Heart right ventricle (tissue), 16 donors: ENCODE data around the gene SH3GLB1. TPM values are rescaled to one million over a fixed set of nuclear protein-coding genes. Genes with fewer than 3 reads are reported as not detected.

Experiments used
- ATAC-seq, 8 donors: fragments of 200-7000 bp; cut with Tn5 transposase; one replicate each; pipeline ENCODE4 v1.9.1; 2020; ENCODE audit warnings: mild to moderate bottlenecking in 8 of 8, moderate library complexity in 8 of 8, moderate number of reproducible peaks in 1 of 8
- DNase-seq, 2 donors: peaks; one replicate each; pipeline ENCODE4 v3.0.0-alpha.2; 2020
- H3K27ac ChIP-seq, 10 donors: fragments of 200-600 bp; sonication (generic) in 2 of 10; one replicate each; pipeline versions ENCODE4 v1.5.0 to v1.8.0; 2020 to 2022; ENCODE audit warnings: mild to moderate bottlenecking in 3 of 10
- H3K27me3 ChIP-seq, 7 donors: fragments of 200-600 bp; one replicate each; pipeline ENCODE4 v1.8.0; 2021 to 2022; ENCODE audit warnings: mild to moderate bottlenecking in 2 of 7
- H3K36me3 ChIP-seq, 9 donors: fragments of 200-600 bp; sonication (generic) in 1 of 9; one replicate each; pipeline versions ENCODE4 v1.5.0 to v1.8.0; 2020 to 2022; ENCODE audit warnings: mild to moderate bottlenecking in 2 of 9
- H3K4me1 ChIP-seq, 9 donors: fragments of 200-600 bp; sonication (generic) in 1 of 9; one replicate each; pipeline versions ENCODE4 v1.5.0 to v1.8.0; 2020 to 2022; ENCODE audit warnings: mild to moderate bottlenecking in 4 of 9
- H3K4me3 ChIP-seq, 10 donors: fragments of 200-600 bp; sonication (generic) in 2 of 10; one replicate each; pipeline versions ENCODE4 v1.5.0 to v1.8.0; 2020 to 2022; ENCODE audit warnings: mild to moderate bottlenecking in 7 of 10, moderate library complexity in 2 of 10
- H3K9me3 ChIP-seq, 11 donors: fragments of 200-600 bp in 10 of 11; sonication (generic) in 2 of 11; one replicate each; pipeline versions ENCODE4 v1.5.0 to v1.8.0; 2013 to 2022; ENCODE audit warnings: mild to moderate bottlenecking in 2 of 11, control low read depth in 1 of 11, moderate library complexity in 1 of 11
- WGBS, 2 donors: extraction: QIAGEN DNeasy Blood & Tissue Kit; methylation state at CpG; one replicate each; pipeline ENCODE4 v1.1.7; 2013; ENCODE audit warnings: inconsistent platforms in 1 of 2; 5-methylcytosine and 5-hydroxymethylcytosine counted together
- intact Hi-C, 10 donors: fragments of 100-400 bp; cut with DNase I; formaldehyde crosslinking; loops; one replicate each; pipeline versions ENCODE4 v1.11.1 to v1.14.2; 2022
- polyA plus RNA-seq, 2 donors: library from polyadenylated mRNA; stranded (reverse); fragments of 200-250 nt; gene quantifications; one replicate each; pipeline ENCODE4 v1.2.3, GENCODE V29; 2013
- total RNA-seq, 10 donors: library from RNA; stranded (reverse); fragmentation: NEBNext Ultra II Directional in 3 of 10; extraction: Animal tissue kit (Norgen Biotek cat#: 25700) in 3 of 10; gene quantifications; one replicate each; pipeline versions ENCODE4 v1.2.1 to v1.2.4, GENCODE V29; 2021 to 2023
- TF ChIP-seq, protein P1 (sequence below), 9 donors: fragments of 200-600 bp; sonication (generic) in 2 of 9; IDR thresholded peaks; one replicate each; pipeline versions ENCODE4 v1.5.0 to v1.8.0; 2021 to 2022; ENCODE audit warnings: antibody characterized with exemption in 9 of 9, mild to moderate bottlenecking in 5 of 9, moderate library complexity in 1 of 9
- donor health status: Arrhythmogenic right ventricular cardiomyopathy.
- donor health status: ischemic (EF 13 %, LVEDD 7.1; RV severe dilation, severe dysfunction).
- donor health status: healthy with polysubstance abuse.
- donor health status: DM: no; HTN: yes; CAD: no.
- donor health status: DM: no; HTN: no; CAD: no.
- donor health status: ischemic (EF 25% LVEDD 6.9; RV normal size, moderate dysfunction).
- donor health status: ischemic (EF 25% LVEDD 5.7; RV mildly dilated, moderate dysfunction).
- donor health status: healthy.
- donor health status: DM: yes; HTN: yes; CAD: no.
- donor health status: Ischemic cardiomyopathy.
- donor health status: ischemic (EF 35%, LVEDD 5.7; RV mildly dilated, moderate dysfunction).
- donor health status: nonischemic (EF 11% LVEDD 7.7; RV severe dilation, severe dysfunction).
- donor health status: DM: yes; HTN: yes; CAD: no.
- donor health status: PGD.
- donor health status: ischemic (EF 29% LVEDD 5.4; RV normal size, mild dysfunction).
- donor health status: nonischemic (EF 23%, LVEDD 6.1; RV moderate dilation, normal function).

Gene SH3GLB1
- total and polyA plus RNA-seq, 12 donors = 20.4 to 160 (median 123) TPM

DNA sequence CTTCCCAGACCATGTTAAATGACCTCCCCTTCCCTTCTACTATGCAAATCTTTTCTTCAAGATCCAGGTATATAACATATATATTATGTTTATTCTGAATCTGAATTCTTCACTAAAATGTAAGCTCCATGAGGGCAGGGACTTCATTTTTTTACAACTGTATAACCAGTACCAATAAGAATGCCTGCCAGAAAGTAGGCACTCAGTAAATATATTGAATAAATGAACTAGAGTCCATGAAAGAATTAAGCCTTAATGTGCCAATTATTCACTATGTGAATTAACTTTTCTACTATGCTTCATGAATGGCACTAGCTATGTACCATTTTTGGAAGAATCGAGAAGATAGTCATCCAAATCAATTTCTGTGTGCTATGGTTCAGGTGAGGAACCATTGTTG, 60.1 kb downstream of the SH3GLB1 start:
- no peak for DNase-seq
- TF ChIP-seq, protein P1, sequence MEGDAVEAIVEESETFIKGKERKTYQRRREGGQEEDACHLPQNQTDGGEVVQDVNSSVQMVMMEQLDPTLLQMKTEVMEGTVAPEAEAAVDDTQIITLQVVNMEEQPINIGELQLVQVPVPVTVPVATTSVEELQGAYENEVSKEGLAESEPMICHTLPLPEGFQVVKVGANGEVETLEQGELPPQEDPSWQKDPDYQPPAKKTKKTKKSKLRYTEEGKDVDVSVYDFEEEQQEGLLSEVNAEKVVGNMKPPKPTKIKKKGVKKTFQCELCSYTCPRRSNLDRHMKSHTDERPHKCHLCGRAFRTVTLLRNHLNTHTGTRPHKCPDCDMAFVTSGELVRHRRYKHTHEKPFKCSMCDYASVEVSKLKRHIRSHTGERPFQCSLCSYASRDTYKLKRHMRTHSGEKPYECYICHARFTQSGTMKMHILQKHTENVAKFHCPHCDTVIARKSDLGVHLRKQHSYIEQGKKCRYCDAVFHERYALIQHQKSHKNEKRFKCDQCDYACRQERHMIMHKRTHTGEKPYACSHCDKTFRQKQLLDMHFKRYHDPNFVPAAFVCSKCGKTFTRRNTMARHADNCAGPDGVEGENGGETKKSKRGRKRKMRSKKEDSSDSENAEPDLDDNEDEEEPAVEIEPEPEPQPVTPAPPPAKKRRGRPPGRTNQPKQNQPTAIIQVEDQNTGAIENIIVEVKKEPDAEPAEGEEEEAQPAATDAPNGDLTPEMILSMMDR (IDR thresholded peaks at IDR 0.05) = no peak
- WGBS, 2 donors = 87 to 94% methylated on average over 1 of the region's 1 CpG
- Histone ChIP-seq H3K36me3 (no peaks in the 10 kb centered on the region), H3K4me1 (peaks cover 0 to 7% (median 0%) of the 10 kb centered on the region in 9 donors), H3K27ac (no peak overlapping the region), H3K9me3 (peaks cover 0 to 11% (median 4%) of the 10 kb centered on the region in 11 donors), H3K27me3 (no peaks in the 10 kb centered on the region), H3K4me3 (no peak overlapping the region)
- no peak for ATAC-seq
- intact Hi-C loops = no loop called here

DNA sequence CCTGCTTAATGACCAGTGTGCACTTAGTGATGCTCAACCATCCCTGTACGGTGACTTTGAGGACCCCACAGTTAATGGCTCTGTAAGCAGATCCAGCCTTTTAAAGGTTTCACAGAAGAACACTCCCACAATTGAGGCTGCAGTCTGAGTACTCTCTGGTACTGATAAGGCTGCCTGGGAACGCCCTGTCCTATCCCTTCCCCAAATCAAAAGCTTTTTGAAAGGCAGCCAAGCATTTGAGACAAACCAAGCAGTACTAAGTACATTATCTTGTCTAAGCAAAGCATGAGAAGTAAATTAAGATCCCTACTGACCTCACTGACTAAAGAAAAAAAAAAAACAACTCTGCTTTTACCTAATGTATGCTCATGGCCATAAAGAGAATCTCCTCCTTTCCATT, 60.7 kb downstream of the SH3GLB1 start:
- DNase-seq (no peak), ATAC-seq (peak in 4 of 8 donors; percentile 21 to 80 (median 60))
- Histone ChIP-seq H3K4me3 (no peak overlapping the region), H3K36me3 (no peaks in the 10 kb centered on the region), H3K4me1 (peaks cover 0 to 7% (median 0%) of the 10 kb centered on the region in 9 donors), H3K27me3 (no peaks in the 10 kb centered on the region), H3K27ac (no peak overlapping the region), H3K9me3 (peaks cover 0 to 10% (median 4%) of the 10 kb centered on the region in 11 donors)
- intact Hi-C loops = no loop called here
- WGBS, 2 donors = 18 to 21% methylated on average over 2 of the region's 2 CpGs
- TF ChIP-seq, protein P1 (IDR thresholded peaks at IDR 0.05) = no peak

DNA sequence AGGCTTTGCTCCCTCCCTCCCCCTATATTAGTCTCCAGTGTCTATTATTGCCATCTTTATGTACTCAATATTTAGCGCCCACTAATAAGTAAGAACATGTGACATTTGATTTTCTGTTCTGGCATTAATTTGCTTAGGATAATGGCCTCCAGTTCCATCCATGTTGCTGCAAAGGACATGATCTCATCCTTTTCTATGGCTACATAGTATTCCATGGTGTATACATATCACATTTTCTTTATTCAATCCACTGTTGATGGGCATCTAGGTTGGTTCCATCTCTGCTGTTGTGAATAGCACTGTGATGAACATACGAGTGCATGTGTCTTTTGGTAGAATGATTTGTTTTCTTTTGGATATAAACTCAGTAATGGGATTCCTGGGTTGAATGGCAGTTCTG, 61.3 kb downstream of the SH3GLB1 start:
- 94 to 97% methylated on average over 2 of the region's 2 CpGs for WGBS, 2 donors
- ATAC-seq (no peak), DNase-seq (no peak)
- no peak overlapping the region for H3K27ac ChIP-seq
- H3K27me3 ChIP-seq = no peaks in the 10 kb centered on the region
- H3K4me3 ChIP-seq = no peak overlapping the region
- TF ChIP-seq, protein P1 (IDR thresholded peaks at IDR 0.05) = no peak
- peaks cover 0 to 7% (median 0%) of the 10 kb centered on the region in 9 donors for H3K4me1 ChIP-seq
- H3K9me3 ChIP-seq = peaks cover 0 to 10% (median 4%) of the 10 kb centered on the region in 11 donors
- H3K36me3 ChIP-seq = no peaks in the 10 kb centered on the region
- intact Hi-C loops = no loop called here

DNA sequence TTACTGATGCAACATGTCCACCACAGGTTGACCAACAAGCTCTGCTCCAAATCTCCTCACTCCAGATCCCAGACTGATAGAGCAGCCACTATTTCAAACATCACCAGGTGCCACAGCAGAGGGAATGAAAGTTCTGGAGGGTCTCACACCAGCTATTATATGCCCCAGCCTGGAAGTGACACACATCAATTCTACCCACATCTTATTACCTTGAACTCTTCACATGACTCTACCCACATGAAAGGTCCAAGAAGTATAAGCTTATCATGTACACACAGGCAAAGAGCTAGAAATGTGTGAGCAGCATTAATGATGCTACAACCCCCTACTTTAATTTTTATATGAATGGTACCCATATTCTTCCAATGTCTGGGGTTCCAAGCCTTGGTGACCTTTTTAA, 64.2 kb downstream of the SH3GLB1 start:
- TF ChIP-seq, protein P1 (IDR thresholded peaks at IDR 0.05) = no peak

More for the DNA sequence above, 64.2 kb downstream of the SH3GLB1 start:
- H3K27ac ChIP-seq = no peak overlapping the region
- peaks cover 0 to 10% (median 4%) of the 10 kb centered on the region in 11 donors for H3K9me3 ChIP-seq
- H3K4me1 ChIP-seq = peaks cover 0 to 11% (median 5%) of the 10 kb centered on the region in 9 donors
- no peaks in the 10 kb centered on the region for H3K27me3 ChIP-seq
- H3K4me3 ChIP-seq = no peak overlapping the region
- intact Hi-C loops = no loop called here
- ATAC-seq (no peak), DNase-seq (no peak)
- H3K36me3 ChIP-seq = no peaks in the 10 kb centered on the region
